HuH-7 (cell line): Measurements from ENCODE around the gene FKBP7.
"Not testable (repeated sequence)": the region's sequence is repeated elsewhere in the genome, so short reads cannot be mapped to it uniquely, and the experiment has no call there.

Experiments used
- DNase-seq: peaks from one replicate; pipeline ENCODE4 v3.0.0; 2011; ENCODE audit warnings: low spot score

FKBP7 gene, protein sequence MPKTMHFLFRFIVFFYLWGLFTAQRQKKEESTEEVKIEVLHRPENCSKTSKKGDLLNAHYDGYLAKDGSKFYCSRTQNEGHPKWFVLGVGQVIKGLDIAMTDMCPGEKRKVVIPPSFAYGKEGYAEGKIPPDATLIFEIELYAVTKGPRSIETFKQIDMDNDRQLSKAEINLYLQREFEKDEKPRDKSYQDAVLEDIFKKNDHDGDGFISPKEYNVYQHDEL

DNA sequence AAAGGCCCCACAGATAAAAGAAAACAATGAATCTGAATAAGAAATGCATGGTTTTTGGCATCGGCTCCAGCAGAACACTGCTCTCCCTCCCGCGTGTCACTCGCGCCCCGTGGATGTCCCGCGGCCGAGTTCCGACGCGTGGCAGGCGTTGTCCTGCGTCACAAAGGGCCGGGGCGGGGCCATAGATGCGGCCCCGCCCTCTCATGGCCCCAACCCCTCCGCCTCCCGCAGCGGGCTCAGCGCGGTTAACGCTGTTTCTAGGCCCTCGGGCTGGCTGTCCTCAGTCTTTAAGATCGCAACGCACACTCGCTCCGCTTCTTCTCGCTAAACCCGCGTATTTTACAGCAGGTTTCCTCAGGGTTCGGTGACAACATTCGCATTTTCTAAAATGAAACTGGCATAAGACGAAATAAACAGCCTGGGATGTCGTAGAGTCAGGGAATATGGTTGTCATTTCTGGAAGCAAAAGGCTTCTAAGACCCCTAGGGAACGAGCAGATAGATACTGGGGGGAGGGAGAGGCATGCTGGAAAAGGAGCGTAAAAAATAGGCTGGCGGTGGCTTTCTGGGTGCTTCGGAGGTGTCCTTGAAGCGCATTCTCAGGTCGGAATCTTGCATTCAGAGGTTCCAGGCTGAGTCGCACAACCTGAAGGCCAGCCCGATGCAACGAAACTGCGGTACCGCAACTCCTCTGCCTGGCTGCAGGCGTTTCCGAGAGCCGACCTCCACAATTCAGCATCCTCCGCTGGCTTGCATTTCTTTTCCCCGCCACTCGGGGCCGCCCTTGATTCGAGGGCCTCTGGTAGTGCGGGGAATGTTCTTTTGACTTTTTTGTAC, at the start of gene FKBP7:
Gene FKBP7 (minus strand): TSS at position 162 of the 836 bp plus-strand sequence. CDS start 101 bp downstream, at position 61.
- peak; percentile 68 for DNase-seq

DNA sequence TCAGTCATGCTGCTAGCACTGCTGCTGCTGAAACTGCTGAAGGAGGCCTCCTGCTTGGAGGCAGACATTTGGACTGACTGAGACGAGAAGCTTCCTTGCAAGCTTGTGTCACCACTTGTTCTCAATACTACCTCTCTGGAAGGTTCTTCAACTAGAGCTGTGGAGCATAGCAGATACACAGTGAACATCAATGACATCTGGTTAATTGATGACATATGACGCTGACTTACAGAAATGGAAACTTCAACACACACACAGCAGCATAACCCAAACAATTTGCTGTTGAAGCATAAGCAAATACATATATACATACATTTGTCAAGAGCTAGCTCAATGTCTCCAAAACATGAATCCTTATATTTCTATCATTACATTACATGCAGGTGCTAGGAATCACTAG, 49.2 kb upstream of the FKBP7 start:
- DNase-seq, result no peak

- DNase-seq, result no peak
These were observed 47.9 kb upstream of the FKBP7 start for GRCh38 chr2:178526256-178526655.

DNA sequence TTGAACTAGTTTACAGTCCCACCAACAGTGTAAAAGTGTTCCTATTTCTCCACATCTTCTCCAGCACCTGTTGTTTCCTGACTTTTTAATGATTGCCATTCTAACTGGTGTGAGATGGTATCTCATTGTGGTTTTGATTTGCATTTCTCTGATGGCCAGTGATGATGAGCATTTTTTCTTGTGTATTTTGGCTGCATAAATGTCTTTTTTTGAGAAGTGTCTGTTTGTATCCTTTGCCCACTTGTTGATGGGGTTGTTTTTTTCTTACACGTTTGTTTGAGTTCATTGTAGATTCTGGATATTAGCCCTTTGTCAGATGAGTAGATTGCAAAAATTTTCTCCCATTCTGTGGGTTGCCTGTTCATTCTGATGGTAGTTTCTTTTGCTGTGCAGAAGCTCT, 47.1 kb upstream of the FKBP7 start:
- DNase-seq, result not testable (repeated sequence)

GRCh38 chr2:178525010-178525409, 46.6 kb upstream of the FKBP7 start:
- DNase-seq, result not testable (repeated sequence)

GRCh38 chr2:178523596-178524134, 45.3 kb upstream of the FKBP7 start:
- DNase-seq, result no peak

DNA sequence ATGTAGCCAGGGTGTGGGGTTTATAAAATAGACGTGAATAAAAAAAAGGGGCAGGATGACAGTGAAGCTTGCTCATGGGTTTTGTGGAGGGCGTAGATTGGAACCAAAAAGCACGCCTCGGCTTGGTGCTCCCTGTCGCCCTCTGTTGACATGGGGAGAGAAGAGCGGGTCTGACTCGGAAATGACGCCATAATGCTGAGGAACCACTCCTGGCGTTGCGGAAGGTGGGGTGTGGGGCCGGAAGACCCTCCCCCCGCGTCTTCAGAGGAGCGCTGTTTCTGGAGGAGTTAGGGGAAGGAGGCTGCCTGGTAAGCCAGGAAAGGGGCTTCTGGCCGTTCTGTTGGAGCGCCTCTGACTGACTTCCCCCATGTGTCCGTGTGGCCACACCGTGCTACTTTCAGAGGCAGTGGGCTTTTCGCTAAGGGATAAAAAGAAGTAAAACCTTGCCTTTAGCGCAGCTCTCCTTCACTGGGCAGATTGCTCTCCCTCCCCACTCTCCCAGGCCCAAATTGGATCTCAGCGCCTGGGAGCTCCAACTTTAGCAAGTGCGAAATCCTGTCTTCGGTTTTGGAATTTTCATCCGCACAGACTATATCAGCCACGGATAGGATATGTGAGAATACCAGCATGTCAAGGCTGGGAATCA, 44.7 kb upstream of the FKBP7 start:
- peak; percentile 74 for DNase-seq

DNA sequence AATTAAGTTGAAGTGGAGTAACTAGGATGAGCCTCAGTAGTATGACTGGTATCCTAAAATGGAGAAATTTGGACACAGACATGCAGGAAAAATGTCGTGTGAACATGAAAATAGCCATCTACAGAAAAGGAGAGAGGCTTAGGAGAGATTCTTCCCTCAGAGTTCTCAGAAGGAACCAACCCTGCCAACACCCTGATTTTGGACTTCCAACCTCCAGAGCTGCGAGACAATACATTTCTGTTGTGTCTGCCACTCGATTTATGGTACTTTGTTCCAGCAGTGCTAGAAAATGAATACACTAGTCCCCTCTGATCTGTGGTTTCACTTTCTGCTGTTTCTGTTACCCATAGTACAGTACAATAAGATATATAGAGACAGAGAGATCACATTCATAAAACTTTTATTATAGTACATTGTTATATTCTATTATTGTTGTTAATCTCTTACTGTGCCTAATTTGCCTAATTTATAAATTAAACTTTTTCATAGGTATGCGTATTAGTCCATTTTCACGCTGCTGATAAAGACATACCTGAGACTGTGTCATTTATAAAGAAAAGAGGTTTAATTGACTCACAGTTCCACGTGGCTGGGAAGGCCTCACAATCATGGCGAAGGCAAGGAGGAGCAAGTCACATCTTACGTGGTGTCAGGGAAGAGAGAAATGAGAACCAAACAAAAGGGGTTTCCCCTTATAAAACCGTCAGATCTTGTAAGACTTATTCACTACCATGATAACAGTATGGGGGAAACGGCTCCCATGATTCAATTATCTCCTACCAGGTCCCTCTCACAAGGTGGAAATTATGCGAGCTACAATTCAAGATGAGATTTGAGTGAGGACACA, 43.1 kb upstream of the FKBP7 start:
- no peak for DNase-seq

DNA sequence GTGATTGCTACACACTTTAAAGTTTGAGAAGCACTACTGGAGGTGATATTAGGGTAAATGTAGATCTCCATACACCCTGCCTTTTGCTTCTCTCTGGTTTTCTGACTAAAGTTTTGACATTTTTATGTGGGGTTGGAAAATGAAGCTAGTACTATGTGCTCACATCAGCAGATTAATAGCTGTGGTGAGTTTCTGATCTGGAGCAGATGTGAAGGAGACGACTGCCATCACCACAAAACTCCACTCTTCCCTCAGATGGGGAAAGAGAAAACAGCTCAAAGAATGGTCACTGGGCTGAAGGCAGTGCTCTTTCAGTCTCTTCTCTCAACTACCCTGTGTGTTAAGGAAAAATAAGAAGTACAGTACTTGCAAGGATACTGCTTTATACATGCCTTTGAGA, 39.1 kb upstream of the FKBP7 start:
- no peak for DNase-seq

GRCh38 chr2:178514664-178515063, 36.3 kb upstream of the FKBP7 start:
- no peak for DNase-seq

- no peak for DNase-seq
These were observed 35.5 kb upstream of the FKBP7 start for GRCh38 chr2:178513876-178514275.

DNA sequence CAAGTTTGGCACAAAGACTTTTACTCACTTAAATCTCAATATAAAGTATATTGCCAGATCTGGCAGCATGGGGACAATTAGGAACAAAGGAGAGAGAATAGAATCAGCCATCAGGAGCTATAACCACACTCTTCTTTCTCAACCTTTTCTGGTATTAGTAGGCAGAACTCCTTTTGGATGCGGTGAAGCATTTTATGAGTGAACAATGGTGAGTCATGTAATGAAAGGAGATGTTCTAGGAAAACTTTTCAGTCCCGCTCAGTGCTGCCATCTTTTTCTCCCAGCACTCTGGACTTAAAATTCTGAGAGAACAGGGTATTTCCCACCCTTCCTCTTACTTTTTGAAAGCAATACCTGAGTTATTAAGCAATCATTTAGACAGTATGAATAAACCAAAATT, 34.1 kb upstream of the FKBP7 start:
- DNase-seq, result no peak

- DNase-seq, result no peak
These were observed 32.0 kb upstream of the FKBP7 start for GRCh38 chr2:178510384-178510783.

DNA sequence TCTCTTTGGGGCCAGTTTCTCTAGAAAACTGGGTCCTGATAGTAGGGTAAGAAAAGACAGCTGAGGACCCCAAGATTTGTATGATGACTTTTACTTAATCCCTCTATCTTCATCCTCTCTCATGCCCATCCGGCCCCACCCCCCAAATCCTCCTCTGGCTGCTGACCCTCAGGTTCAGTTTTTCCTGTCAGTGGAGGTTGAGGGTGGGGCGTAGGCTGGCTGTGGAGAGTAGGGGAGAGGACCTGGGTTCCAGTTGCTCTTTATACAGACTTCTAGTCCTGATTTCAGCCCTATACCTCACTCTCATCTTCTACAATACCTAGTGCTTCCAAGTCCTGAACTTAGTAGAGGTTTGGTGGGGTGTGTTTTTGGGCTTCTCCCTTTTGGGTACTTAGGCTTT, 30.2 kb upstream of the FKBP7 start:
- DNase-seq, result no peak

- DNase-seq, result no peak
These were observed 28.5 kb upstream of the FKBP7 start for GRCh38 chr2:178506949-178507348.

DNA sequence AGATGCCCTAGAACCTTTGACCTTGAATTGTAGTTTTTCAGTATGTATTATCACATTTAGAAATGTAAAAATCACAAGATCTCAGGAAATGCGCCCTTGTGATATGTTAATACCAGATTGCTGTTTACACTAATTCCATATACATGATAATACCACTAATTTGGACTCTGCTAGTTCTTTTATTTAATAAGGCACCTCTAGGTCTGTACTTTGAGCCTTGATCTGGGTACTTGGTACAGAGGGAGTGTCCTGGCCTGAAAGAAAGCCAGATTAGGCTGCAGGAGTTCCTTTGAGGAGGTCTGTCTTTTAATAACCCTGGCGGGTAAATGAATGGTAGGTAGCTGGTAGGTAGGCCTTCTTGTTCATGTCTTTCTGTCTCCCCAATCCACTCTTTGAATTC, 28.1 kb upstream of the FKBP7 start:
- DNase-seq, result no peak

DNA sequence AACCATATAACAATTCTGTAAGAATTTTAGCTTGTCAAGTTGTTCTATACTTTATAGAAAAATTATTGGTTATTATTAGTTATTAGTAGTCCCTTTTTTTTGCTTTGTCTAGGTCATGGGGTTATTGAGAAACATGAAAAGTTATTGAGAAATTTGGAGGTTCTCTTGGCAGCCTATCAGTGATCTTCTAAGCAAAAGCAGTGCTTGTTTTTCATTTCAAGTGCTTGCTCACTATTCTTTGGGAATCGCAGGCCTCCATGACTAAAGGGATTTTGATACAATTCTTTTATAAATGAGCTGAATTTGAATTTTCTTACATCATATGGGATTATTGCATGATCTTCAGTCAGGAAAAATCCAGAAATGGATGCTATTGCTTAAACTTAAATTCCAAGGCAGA, 27.7 kb upstream of the FKBP7 start:
- no peak for DNase-seq

DNA sequence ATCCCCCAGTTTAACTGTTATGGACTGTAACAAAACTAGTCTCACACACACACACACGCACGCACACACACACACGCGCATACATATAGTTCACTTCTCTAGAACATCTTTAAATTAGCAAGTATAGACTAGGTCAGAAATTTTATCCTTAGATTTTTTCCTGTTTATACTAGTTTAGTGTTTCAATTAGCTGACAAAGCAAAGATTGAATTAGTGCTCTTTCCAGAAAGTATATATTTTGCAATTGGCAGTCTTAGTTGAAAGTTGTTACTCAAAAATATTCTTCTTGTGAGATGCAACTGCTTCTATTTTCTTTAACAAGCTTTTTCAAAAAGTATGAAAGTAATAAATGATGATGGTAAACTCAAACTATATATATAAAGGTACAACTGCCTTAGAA, 24.4 kb upstream of the FKBP7 start:
- no peak for DNase-seq

DNA sequence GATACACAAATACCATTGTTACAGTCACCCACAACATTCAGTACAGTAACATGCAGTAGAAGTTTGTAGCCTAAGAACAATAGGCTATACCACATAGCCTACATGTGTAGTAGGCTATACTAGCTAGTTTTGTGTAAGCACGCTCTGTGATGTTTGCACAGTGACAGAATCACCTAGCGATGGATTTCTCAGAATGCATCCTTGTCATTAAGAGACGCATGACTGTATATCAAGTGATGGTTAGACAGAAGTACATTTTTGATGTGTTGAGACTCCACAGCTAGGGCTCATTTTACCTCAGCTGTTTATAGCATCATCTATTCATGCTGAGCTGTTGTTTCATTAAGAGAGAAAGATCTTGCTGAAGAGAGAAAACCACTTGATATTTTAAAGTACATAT, 21.2 kb upstream of the FKBP7 start:
- no peak for DNase-seq

DNA sequence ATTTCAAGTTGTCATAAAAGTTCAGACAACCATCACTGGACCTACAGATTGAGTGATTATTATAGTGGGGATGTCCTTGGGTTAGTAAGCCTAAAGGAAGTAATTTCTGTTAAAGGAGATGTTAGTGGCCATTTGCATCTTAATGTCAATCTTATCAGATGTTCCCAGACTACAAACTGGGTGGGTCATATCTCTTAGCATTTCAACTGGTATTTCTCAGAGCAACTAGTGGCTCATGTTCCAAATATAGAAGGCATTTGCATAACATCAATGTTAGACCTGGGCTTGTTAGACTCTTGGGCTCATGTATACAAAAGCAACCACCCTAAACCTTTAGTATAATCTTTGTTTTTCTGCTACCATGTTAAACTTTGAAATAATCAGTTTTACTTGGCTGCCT, 19.7 kb upstream of the FKBP7 start:
- no peak for DNase-seq

- no peak for DNase-seq
These were observed 17.6 kb upstream of the FKBP7 start for GRCh38 chr2:178496049-178496448.

DNA sequence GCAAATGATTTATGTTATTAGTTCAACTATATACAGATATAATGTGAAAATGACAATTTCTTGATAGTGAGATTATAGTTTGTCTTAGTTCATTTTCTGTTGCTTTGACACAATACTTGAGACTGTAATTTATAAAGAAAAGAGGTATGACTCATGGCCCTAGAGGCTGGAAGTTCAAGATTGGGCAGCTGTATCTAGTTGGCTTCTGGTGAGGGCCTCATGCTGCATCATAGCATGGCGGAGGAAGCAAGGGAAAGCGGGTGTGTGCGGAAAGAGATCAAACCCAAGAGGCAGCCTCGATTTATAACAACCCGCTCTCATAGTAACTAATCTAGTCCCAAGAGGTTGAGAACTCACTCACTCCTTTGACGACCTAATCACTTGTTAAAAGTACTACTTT, 13.2 kb upstream of the FKBP7 start:
- no peak for DNase-seq
